Measurements from ENCODE around the gene OASL. TPM values are rescaled to one million over a fixed set of nuclear protein-coding genes. Genes with fewer than 3 reads are reported as not detected.

The OASL gene
- total RNA-seq, 1 donor from 2014 or later = not detected

- H3K27ac ChIP-seq = no peak overlapping the region
- Mint-ChIP-seq H3K27me3 (ENCODE audit: insufficient read depth, low read depth) (peaks cover 2% of the 10 kb centered on the region), H3K27ac (no peak overlapping the region), H3K4me3 (no peak overlapping the region), H3K4me1 (peaks cover 7% of the 10 kb centered on the region), H3K9me3 (no peaks in the 10 kb centered on the region), H3K36me3 (no peaks in the 10 kb centered on the region)
- no peak overlapping the region for H3K9ac ChIP-seq
- H3F3A ChIP-seq (ENCODE audit: low read depth) = no peaks in the 10 kb centered on the region
- H3K9me3 ChIP-seq (ENCODE audit: low read depth) = no peaks in the 10 kb centered on the region
- H3K27me3 ChIP-seq = no peaks in the 10 kb centered on the region
- H3K36me3 ChIP-seq = no peaks in the 10 kb centered on the region
- no peaks in the 10 kb centered on the region for H4K20me1 ChIP-seq (ENCODE audit: low read depth)
- no peak overlapping the region for H2AFZ ChIP-seq (replicated peaks)
- no peak overlapping the region for H3K4me2 ChIP-seq
- H3K4me1 ChIP-seq = peaks cover 3% of the 10 kb centered on the region
- no peaks in the 10 kb centered on the region for H3K79me2 ChIP-seq (ENCODE audit: low read depth)
- no peak overlapping the region for H3K4me3 ChIP-seq
- DNase-seq (ENCODE audit: low spot score) = no peak
- TF ChIP-seq EZH2phosphoT487 (IDR thresholded peaks at IDR 0.05) = no peak
- TF ChIP-seq CTCF (IDR thresholded peaks at IDR 0.05) = no peak
- no peak for TF ChIP-seq EZH2 (IDR thresholded peaks at IDR 0.05)
Measured at GRCh38 chr12:120988658-120989057, 50.4 kb downstream of the OASL start.

- H3K9ac ChIP-seq = no peak overlapping the region
- peaks cover 8% of the 10 kb centered on the region for H3K4me1 Mint-ChIP-seq
- no peak overlapping the region for H3K4me3 ChIP-seq
- H3K9me3 Mint-ChIP-seq = no peaks in the 10 kb centered on the region
- H3K27ac ChIP-seq = no peak overlapping the region
- H2AFZ ChIP-seq (replicated peaks) = no peak overlapping the region
- DNase-seq (ENCODE audit: low spot score) = no peak
- no peaks in the 10 kb centered on the region for H3K36me3 Mint-ChIP-seq
- H3K27me3 Mint-ChIP-seq (ENCODE audit: insufficient read depth, low read depth) = peaks cover 3% of the 10 kb centered on the region
- H3K4me3 Mint-ChIP-seq = no peak overlapping the region
- no peaks in the 10 kb centered on the region for H3K79me2 ChIP-seq (ENCODE audit: low read depth)
- H3K9me3 ChIP-seq (ENCODE audit: low read depth) = no peaks in the 10 kb centered on the region
- no peaks in the 10 kb centered on the region for H3K36me3 ChIP-seq
- H3K4me1 ChIP-seq = peaks cover 3% of the 10 kb centered on the region
- no peak overlapping the region for H3K27ac Mint-ChIP-seq
- H3F3A ChIP-seq (ENCODE audit: low read depth) = no peaks in the 10 kb centered on the region
- no peaks in the 10 kb centered on the region for H3K27me3 ChIP-seq
- TF ChIP-seq CTCF (IDR thresholded peaks at IDR 0.05) (no peak), EZH2 (IDR thresholded peaks at IDR 0.05) (no peak), EZH2phosphoT487 (IDR thresholded peaks at IDR 0.05) (no peak)
- H4K20me1 ChIP-seq (ENCODE audit: low read depth) = no peaks in the 10 kb centered on the region
- H3K4me2 ChIP-seq = no peak overlapping the region
Measured at GRCh38 chr12:120988234-120988633, 50.8 kb downstream of the OASL start.

GRCh38 chr12:120984351-120984898, 54.6 kb downstream of the OASL start:
- Histone ChIP-seq H3K9ac (no peak overlapping the region), H3K27ac (no peak overlapping the region), H3K36me3 (no peaks in the 10 kb centered on the region), H3F3A (ENCODE audit: low read depth) (no peaks in the 10 kb centered on the region), H4K20me1 (ENCODE audit: low read depth) (no peaks in the 10 kb centered on the region), H3K4me2 (no peak overlapping the region), H3K9me3 (ENCODE audit: low read depth) (no peaks in the 10 kb centered on the region), H3K79me2 (ENCODE audit: low read depth) (no peaks in the 10 kb centered on the region), H2AFZ (replicated peaks) (peak overlapping the region; percentile 34), H3K27me3 (no peaks in the 10 kb centered on the region), H3K4me3 (no peak overlapping the region), H3K4me1 (peaks cover 10% of the 10 kb centered on the region)
- peaks cover 3% of the 10 kb centered on the region for H3K27me3 Mint-ChIP-seq (ENCODE audit: insufficient read depth, low read depth)
- peaks cover 16% of the 10 kb centered on the region for H3K4me1 Mint-ChIP-seq
- no peak overlapping the region for H3K4me3 Mint-ChIP-seq
- peak overlapping the region; percentile 16 for H3K27ac Mint-ChIP-seq
- H3K9me3 Mint-ChIP-seq = no peaks in the 10 kb centered on the region
- no peaks in the 10 kb centered on the region for H3K36me3 Mint-ChIP-seq
- TF ChIP-seq EZH2 (IDR thresholded peaks at IDR 0.05) = no peak
- no peak for TF ChIP-seq CTCF (IDR thresholded peaks at IDR 0.05)
- TF ChIP-seq EZH2phosphoT487 (IDR thresholded peaks at IDR 0.05) = no peak
- DNase-seq (ENCODE audit: low spot score) = no peak
